SK-N-DZ (cell line): ENCODE measurements around the gene KCNK16.
"Not testable (repeated sequence)": the region's sequence is repeated elsewhere in the genome, so short reads cannot be mapped to it uniquely, and the experiment has no call there.

Experiments used
- DNase-seq: peaks from one replicate; pipeline ENCODE4 v3.0.0-alpha.2; 2015; ENCODE audit warnings: low spot score

The KCNK16 gene

GRCh38 chr6:39312912-39313525, 9.5 kb downstream of the KCNK16 start:
- DNase-seq: no peak

GRCh38 chr6:39310542-39310941, 12.0 kb downstream of the KCNK16 start:
- DNase-seq: no peak

GRCh38 chr6:39309942-39310531, 12.5 kb downstream of the KCNK16 start:
- DNase-seq: peak; percentile 60

GRCh38 chr6:39307462-39307861, 15.0 kb downstream of the KCNK16 start:
- DNase-seq: no peak

GRCh38 chr6:39304951-39305350, 17.6 kb downstream of the KCNK16 start:
- no peak for DNase-seq

- no peak for DNase-seq
These were observed 18.9 kb downstream of the KCNK16 start for GRCh38 chr6:39303425-39304153.

- peak; percentile 66 for DNase-seq
These were observed 19.7 kb downstream of the KCNK16 start for GRCh38 chr6:39302669-39303424.

- DNase-seq: no peak
These were observed 20.5 kb downstream of the KCNK16 start for GRCh38 chr6:39302011-39302410.

- DNase-seq: peak; percentile 52
These were observed 20.9 kb downstream of the KCNK16 start for GRCh38 chr6:39301606-39302005.

- DNase-seq: no peak
These were observed 21.8 kb downstream of the KCNK16 start for GRCh38 chr6:39300739-39301138.

- no peak for DNase-seq
These were observed 24.4 kb downstream of the KCNK16 start for GRCh38 chr6:39298061-39298460.

- DNase-seq: peak; percentile 16
These were observed 25.5 kb downstream of the KCNK16 start for GRCh38 chr6:39296745-39297640.

- no peak for DNase-seq
These were observed 26.9 kb downstream of the KCNK16 start for GRCh38 chr6:39295611-39296011.

GRCh38 chr6:39294899-39295298, 27.6 kb downstream of the KCNK16 start:
- DNase-seq: no peak

- DNase-seq: no peak
These were observed 28.4 kb downstream of the KCNK16 start for GRCh38 chr6:39294133-39294532.

- DNase-seq: no peak
These were observed 29.9 kb downstream of the KCNK16 start for GRCh38 chr6:39292637-39293036.

GRCh38 chr6:39289490-39289889, 33.0 kb downstream of the KCNK16 start:
- no peak for DNase-seq

GRCh38 chr6:39287601-39288000, 34.9 kb downstream of the KCNK16 start:
- no peak for DNase-seq

GRCh38 chr6:39286596-39286995, 35.9 kb downstream of the KCNK16 start:
- DNase-seq: not testable (repeated sequence)

- no peak for DNase-seq
These were observed 39.7 kb downstream of the KCNK16 start for GRCh38 chr6:39282774-39283173.

- DNase-seq: no peak
These were observed 41.1 kb downstream of the KCNK16 start for GRCh38 chr6:39281312-39281980.
